Neutrophil (primary cell): ENCODE results near the gene RBBP8NL.

Experiments
- H3K27ac ChIP-seq: fragments of 200-600 bp; sonication (generic); 2 replicates; pipeline ENCODE4 v1.5.1; 2016; ENCODE audit warnings: mild to moderate bottlenecking, moderate library complexity
- H3K27me3 ChIP-seq: fragments of 200-600 bp; sonication (generic); 2 replicates; pipeline ENCODE4 v1.6.0; 2016; ENCODE audit warnings: mild to moderate bottlenecking
- H3K36me3 ChIP-seq: fragments of 200-600 bp; sonication (generic); 2 replicates; pipeline ENCODE4 v1.5.1; 2017
- H3K4me1 ChIP-seq, 2 experiments: fragments of 200-600 bp in 1 of 2; sonication (generic) in 1 of 2; 1 replicate in 1 of 2; 2 replicates in 1 of 2; pipeline versions ENCODE4 v1.5.1 to v1.6.1; 2013 to 2016; ENCODE audit warnings: low read depth in 1 of 2, low read length in 1 of 2, mild to moderate bottlenecking in 1 of 2, moderate library complexity in 1 of 2; ENCODE audit not compliant: control insufficient read depth in 1 of 2, insufficient read depth in 1 of 2
- H3K4me3 ChIP-seq, 2 experiments: fragments of 200-600 bp in 1 of 2; sonication (generic) in 1 of 2; 1 replicate in 1 of 2; 2 replicates in 1 of 2; pipeline ENCODE4 v1.5.1; 2013 to 2016; ENCODE audit warnings: low read depth in 1 of 2, low read length in 1 of 2, mild to moderate bottlenecking in 1 of 2, moderate library complexity in 1 of 2
- H3K9me3 ChIP-seq: fragments of 200-600 bp; sonication (generic); 2 replicates; pipeline ENCODE4 v1.5.1; 2016
- TF ChIP-seq, protein P1 (sequence below): fragments of 200-600 bp; sonication (generic); IDR thresholded peaks from 2 replicates; pipeline ENCODE4 v1.5.1; 2016; ENCODE audit warnings: antibody characterized with exemption

The RBBP8NL gene

DNA sequence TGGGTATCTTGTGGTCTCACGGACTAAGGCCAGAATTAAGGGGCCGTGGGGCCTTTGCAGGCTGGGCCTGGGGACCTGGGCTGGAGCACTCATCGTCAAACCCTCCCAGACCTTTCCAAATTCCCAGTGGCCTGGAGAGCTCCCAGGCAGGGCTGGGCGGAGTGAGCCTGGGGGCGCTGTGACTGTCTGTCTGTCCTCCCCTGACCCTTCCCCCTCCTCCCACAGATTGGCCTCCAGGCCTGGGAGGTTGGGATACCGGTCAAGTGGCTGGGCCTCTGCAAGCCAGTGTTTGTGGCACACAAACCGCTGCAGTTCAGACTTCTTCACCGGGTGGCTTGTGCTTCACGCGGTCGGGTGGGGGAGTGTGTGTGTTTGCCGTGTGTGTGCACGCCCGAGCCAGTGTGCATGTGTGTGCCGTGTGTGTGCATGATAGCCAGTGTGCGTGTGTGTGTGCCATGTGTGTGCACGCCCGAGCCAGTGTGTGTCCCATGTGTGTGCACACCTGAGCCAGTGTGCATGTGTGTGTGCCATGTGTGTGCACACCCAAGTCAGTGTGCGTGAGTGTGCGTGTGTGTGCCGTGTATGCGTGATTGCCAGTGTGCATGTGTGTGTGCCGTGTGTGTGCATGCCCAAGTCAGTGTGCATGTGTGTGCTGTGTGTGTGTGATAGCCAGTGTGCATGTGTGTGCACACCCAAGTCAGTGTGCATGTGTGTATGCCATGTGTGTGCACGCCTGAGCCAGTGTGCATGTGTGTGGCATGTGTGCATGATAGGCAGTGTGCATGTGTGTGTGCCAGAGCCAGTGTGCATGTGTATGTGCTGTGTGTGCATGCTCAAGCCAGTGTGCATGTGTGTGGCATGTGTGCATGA is 6.3 kb downstream of the RBBP8NL start:
- H3K4me1 ChIP-seq = no peaks in the 10 kb centered on the region
- H3K27me3 ChIP-seq = peaks cover 22% of the 10 kb centered on the region
- H3K4me3 ChIP-seq = no peak overlapping the region
- TF ChIP-seq, protein P1, sequence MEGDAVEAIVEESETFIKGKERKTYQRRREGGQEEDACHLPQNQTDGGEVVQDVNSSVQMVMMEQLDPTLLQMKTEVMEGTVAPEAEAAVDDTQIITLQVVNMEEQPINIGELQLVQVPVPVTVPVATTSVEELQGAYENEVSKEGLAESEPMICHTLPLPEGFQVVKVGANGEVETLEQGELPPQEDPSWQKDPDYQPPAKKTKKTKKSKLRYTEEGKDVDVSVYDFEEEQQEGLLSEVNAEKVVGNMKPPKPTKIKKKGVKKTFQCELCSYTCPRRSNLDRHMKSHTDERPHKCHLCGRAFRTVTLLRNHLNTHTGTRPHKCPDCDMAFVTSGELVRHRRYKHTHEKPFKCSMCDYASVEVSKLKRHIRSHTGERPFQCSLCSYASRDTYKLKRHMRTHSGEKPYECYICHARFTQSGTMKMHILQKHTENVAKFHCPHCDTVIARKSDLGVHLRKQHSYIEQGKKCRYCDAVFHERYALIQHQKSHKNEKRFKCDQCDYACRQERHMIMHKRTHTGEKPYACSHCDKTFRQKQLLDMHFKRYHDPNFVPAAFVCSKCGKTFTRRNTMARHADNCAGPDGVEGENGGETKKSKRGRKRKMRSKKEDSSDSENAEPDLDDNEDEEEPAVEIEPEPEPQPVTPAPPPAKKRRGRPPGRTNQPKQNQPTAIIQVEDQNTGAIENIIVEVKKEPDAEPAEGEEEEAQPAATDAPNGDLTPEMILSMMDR = no peak
- H3K9me3 ChIP-seq = no peaks in the 10 kb centered on the region
- H3K27ac ChIP-seq = no peak overlapping the region
- no peaks in the 10 kb centered on the region for H3K36me3 ChIP-seq

DNA sequence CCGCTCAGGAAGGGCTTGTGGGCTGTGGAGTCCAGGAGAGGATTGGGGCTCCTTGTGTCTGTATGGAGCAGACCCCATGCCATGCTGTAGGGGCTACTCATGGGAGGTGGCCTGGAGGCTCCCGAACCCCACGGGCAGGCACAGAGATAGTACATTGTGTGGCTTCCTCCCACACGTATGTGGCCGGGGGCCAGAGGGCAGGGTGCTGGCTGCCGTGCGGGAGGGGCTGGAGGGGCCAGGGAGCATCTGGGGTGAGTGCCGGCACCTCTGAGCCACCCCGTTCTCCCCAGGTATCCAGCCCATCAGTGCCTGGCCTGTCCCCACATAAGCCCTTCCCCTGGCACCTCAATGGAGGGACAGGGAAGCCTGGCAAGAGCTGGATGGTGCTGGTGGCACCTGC is 7.6 kb downstream of the RBBP8NL start:
- no peak overlapping the region for H3K27ac ChIP-seq
- H3K36me3 ChIP-seq = no peaks in the 10 kb centered on the region
- H3K4me3 ChIP-seq = no peak overlapping the region
- no peaks in the 10 kb centered on the region for H3K4me1 ChIP-seq
- H3K9me3 ChIP-seq = no peaks in the 10 kb centered on the region
- H3K27me3 ChIP-seq = peaks cover 22% of the 10 kb centered on the region
- TF ChIP-seq, protein P1 = no peak

DNA sequence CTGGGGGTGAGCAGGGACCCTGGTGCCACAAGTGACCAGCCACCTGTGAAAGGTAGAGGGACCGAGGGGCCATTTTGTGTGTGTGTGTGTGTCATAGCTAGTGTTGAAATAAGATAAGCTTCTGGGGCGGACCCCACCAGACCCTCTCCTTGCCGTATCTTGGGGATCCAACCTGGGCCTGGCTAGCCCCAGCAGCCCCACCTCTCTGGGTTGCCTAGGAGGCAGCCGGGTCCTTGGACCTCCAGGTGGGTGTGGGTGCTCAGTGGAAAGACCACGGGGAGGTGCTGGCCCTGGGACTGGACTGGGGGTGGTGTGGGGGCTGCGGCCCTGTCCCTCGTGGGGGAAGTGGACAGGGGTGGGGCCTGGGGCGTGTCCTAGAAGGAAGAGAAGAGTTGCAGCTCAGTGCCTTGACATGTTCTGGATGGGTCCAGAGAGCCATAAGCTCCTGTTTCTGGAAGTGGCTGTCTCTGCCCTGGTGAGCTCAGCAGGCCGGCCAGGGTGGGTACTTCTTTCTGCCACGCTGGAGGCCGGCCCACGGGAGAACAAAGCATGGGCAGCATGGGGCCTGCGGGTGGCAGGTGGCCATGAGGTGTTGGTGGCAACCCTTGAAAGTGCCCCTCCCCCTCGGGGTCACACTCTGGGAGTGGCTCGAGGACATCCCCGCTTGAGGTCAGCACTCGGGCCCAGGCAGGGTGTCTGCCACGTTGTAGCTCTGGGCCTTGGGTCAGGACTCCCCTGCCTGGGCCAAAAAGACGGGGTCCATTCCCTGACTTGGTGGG is 8.4 kb downstream of the RBBP8NL start:
- Histone ChIP-seq H3K9me3 (no peaks in the 10 kb centered on the region), H3K27me3 (peaks cover 13% of the 10 kb centered on the region), H3K4me3 (no peak overlapping the region), H3K4me1 (no peaks in the 10 kb centered on the region), H3K27ac (no peak overlapping the region), H3K36me3 (no peaks in the 10 kb centered on the region)
- TF ChIP-seq, protein P1 = no peak

DNA sequence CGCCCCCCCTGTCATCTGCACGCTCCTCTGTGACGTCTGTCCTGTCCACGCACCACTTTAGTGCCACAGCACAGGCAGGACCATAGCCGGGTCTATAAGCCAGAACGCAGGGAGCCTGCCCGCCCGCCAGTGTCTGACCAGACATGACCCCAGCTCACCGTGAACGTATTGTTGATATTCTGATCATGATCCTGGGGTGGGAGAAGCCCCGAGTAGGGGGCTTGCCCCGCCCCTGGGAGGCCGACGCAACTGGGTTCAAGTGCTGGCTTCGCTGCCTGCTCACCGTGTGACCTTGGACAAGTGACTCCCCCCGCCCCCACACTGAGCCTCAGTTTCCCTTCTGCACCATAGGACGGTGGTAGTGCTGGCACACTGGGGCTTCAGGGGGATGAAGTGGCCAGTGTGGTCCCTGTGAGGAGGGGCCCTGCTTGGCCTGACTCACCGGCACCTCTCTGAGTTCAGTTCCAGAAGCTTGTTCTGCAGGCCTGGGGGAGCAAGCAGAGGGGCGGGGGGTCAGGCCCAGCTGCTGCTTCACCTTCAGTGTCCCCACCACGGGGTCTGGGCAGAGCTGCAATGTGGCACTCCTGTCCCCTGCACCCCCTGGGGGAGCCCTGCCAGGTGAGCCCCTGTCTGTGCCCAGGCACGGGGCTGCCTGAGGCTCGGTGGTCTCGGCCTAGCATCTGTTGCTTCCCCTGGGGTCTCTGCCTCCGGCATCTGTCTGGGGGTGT is 9.2 kb downstream of the RBBP8NL start:
- Histone ChIP-seq H3K4me1 (no peaks in the 10 kb centered on the region), H3K27me3 (peaks cover 6% of the 10 kb centered on the region), H3K27ac (no peak overlapping the region), H3K9me3 (no peaks in the 10 kb centered on the region), H3K4me3 (no peak overlapping the region), H3K36me3 (no peaks in the 10 kb centered on the region)
- TF ChIP-seq, protein P1 = no peak
